PFSK-1 (cell line): Measurements from ENCODE around the gene ICOS.

Experiments used
- FOXP2 ChIP-seq: optimal IDR thresholded peaks from 2 replicates; pipeline ENCODE3; 2011; ENCODE audit warnings: borderline replicate concordance, control low read depth, inconsistent platforms; ENCODE audit not compliant: insufficient read depth; ENCODE audit errors: extremely low read length, extremely low read depth
- POLR2AphosphoS5 ChIP-seq: IDR thresholded peaks from 2 replicates; pipeline ENCODE4 v1.6.1; 2012; ENCODE audit warnings: low read depth, mild to moderate bottlenecking, control low read depth, low read length, moderate library complexity
- SIN3A ChIP-seq: IDR thresholded peaks from 2 replicates; pipeline ENCODE4 v1.6.1; 2012; ENCODE audit warnings: mild to moderate bottlenecking, low read length, moderate library complexity, borderline replicate concordance; ENCODE audit not compliant: insufficient read depth
- TAF1 ChIP-seq: IDR thresholded peaks from 2 replicates; pipeline ENCODE4 v1.6.1; 2012; ENCODE audit warnings: low read length, control low read depth, borderline replicate concordance; ENCODE audit not compliant: insufficient read depth
- TF ChIP-seq, protein P1 (sequence below), 2 experiments: IDR thresholded peaks; 2 replicates each; pipeline versions ENCODE4 v1.6.1 to v1.8.0; 2011 to 2012; ENCODE audit warnings: low read depth in 2 of 2, low read length in 2 of 2, control low read depth in 1 of 2, inconsistent platforms in 1 of 2, mild to moderate bottlenecking in 1 of 2, moderate library complexity in 1 of 2; ENCODE audit not compliant: insufficient read depth in 1 of 2

ICOS gene

DNA sequence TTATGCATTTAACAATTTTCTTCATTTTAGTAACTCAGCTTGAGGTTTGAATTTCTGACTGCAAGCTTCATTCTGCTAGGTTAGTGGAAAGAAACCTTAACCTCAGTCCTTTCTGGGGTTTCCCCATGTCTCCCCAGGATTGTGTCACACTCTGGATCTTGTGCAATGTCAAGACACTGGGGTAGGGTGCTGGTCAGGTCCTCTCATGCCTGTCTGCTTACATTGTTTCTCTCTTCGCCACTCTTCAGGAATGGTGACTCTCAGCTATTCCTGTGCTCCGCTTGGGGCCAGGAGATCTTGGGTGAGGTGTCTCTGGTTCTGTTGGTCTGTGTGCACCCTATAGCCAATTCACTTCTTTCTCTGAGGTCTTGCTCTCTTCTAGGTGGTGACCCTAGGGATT, 45.1 kb upstream of the ICOS start:
- TF ChIP-seq FOXP2: no peak
- TF ChIP-seq, protein P1, sequence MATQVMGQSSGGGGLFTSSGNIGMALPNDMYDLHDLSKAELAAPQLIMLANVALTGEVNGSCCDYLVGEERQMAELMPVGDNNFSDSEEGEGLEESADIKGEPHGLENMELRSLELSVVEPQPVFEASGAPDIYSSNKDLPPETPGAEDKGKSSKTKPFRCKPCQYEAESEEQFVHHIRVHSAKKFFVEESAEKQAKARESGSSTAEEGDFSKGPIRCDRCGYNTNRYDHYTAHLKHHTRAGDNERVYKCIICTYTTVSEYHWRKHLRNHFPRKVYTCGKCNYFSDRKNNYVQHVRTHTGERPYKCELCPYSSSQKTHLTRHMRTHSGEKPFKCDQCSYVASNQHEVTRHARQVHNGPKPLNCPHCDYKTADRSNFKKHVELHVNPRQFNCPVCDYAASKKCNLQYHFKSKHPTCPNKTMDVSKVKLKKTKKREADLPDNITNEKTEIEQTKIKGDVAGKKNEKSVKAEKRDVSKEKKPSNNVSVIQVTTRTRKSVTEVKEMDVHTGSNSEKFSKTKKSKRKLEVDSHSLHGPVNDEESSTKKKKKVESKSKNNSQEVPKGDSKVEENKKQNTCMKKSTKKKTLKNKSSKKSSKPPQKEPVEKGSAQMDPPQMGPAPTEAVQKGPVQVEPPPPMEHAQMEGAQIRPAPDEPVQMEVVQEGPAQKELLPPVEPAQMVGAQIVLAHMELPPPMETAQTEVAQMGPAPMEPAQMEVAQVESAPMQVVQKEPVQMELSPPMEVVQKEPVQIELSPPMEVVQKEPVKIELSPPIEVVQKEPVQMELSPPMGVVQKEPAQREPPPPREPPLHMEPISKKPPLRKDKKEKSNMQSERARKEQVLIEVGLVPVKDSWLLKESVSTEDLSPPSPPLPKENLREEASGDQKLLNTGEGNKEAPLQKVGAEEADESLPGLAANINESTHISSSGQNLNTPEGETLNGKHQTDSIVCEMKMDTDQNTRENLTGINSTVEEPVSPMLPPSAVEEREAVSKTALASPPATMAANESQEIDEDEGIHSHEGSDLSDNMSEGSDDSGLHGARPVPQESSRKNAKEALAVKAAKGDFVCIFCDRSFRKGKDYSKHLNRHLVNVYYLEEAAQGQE (IDR thresholded peaks at IDR 0.05; ENCODE audit: insufficient read depth in 1 of 2, low read depth in 2 of 2, low read length in 2 of 2): no peak
- no peak for TF ChIP-seq SIN3A
- TF ChIP-seq POLR2AphosphoS5: no peak
- no peak for TF ChIP-seq TAF1

DNA sequence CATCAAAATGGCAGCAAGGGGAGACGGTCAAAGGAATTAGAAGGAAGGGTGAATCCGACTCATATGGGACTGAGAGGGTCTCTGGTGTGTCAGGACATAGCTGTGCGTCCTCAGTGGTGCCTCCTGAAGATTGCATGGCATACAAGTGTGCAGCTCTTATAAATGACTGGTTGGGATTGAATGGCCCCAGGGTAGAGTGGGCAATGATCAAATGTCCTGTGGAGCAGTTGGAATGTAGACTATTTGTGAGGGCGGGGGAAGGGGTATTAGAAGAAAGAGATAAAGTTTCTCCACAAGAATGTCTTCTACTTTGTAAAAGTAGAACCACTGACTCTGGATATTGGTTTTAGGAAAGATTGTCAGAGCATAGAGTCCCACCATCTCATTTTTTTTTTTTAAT, 44.4 kb upstream of the ICOS start:
- no peak for TF ChIP-seq TAF1
- no peak for TF ChIP-seq FOXP2
- TF ChIP-seq, protein P1 (IDR thresholded peaks at IDR 0.05; ENCODE audit: insufficient read depth in 1 of 2, low read depth in 2 of 2, low read length in 2 of 2): no peak
- TF ChIP-seq POLR2AphosphoS5: no peak
- TF ChIP-seq SIN3A: no peak

DNA sequence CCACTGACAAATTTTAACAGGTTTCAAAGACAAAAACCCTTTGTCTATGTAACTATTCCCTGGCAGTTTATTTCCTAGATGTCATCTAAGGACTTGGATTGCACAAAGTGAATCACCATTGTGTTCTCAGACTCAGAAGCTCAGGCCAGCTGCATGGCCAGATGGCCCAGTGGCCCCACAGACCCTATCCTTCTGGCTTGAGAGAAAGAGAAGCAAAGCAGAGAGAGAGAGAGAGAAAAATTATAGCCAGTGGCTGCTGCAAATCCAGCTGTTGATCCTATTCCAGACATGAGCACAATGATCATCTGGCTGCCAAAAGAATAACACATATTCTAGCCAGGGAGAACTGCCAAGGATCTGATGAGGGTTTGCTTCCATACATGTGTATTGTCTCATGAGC, 43.2 kb upstream of the ICOS start:
- no peak for TF ChIP-seq TAF1
- TF ChIP-seq, protein P1 (IDR thresholded peaks at IDR 0.05; ENCODE audit: insufficient read depth in 1 of 2, low read depth in 2 of 2, low read length in 2 of 2): no peak
- TF ChIP-seq FOXP2: no peak
- TF ChIP-seq SIN3A: no peak
- no peak for TF ChIP-seq POLR2AphosphoS5

DNA sequence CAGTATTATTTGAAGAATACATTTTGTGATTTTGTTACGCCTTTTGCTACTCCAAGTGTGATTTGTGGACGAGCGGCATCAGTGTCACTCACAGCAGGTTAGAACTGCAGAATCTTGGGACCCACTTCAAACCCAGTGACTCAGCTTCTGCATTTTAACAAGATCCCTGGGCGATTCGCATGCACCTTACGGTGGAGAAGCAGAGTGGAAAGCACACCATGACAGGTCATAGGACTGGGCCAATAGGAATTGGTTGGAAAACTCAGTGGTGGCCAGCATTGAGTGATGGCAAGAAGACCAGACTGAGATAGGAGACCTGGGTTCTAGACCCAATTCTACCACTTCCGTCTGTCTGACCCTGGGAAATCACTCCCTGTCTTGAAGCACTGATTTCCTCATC, 42.7 kb upstream of the ICOS start:
- TF ChIP-seq FOXP2: no peak
- TF ChIP-seq POLR2AphosphoS5: no peak
- TF ChIP-seq TAF1: no peak
- TF ChIP-seq SIN3A: no peak
- TF ChIP-seq, protein P1 (IDR thresholded peaks at IDR 0.05; ENCODE audit: insufficient read depth in 1 of 2, low read depth in 2 of 2, low read length in 2 of 2): no peak

DNA sequence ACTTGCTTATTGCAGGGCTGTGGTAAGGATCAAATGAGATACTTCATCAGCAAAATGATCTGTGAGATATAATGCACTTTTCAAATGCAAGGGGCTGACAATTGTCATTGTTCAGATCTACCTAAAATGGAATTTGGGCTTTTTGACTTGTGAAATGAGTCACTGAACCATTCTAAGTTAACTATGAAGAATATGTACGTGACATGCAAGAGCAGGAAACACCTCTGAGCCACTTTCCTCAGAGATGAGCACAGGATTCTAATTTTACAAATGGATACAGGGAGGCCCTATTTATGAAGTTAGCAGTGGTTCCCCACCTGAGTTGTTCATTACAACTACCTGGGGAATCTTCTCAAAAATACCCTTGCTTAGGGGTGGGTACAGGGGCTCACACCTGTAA, 42.3 kb upstream of the ICOS start:
- TF ChIP-seq FOXP2 (no peak), POLR2AphosphoS5 (no peak), TAF1 (no peak), SIN3A (no peak)
- TF ChIP-seq, protein P1 (IDR thresholded peaks at IDR 0.05; ENCODE audit: insufficient read depth in 1 of 2, low read depth in 2 of 2, low read length in 2 of 2): no peak
